NCI-H146 (cell line): ENCODE measurements around the gene NPEPL1.
"Not testable (repeated sequence)": the region's sequence is repeated elsewhere in the genome, so short reads cannot be mapped to it uniquely, and the experiment has no call there.

Experiments
- DNase-seq: peaks from one replicate; lab custom pipeline; 2025; lab: John Stamatoyannopoulos, UW

NPEPL1 gene

GRCh38 chr20:58714340-58714922, 21.8 kb downstream of the NPEPL1 start:
- DNase-seq, result no peak

GRCh38 chr20:58714923-58715351, 22.3 kb downstream of the NPEPL1 start:
- DNase-seq, result no peak

- no peak for DNase-seq
Observed at GRCh38 chr20:58715391-58715800, 22.8 kb downstream of the NPEPL1 start.

- DNase-seq, result no peak
Observed at GRCh38 chr20:58715801-58716475, 23.3 kb downstream of the NPEPL1 start.

GRCh38 chr20:58716476-58717277, 24.1 kb downstream of the NPEPL1 start:
- DNase-seq, result peak; percentile 52

GRCh38 chr20:58717278-58718091, 24.9 kb downstream of the NPEPL1 start:
- DNase-seq, result no peak

GRCh38 chr20:58718121-58718563, 25.5 kb downstream of the NPEPL1 start:
- DNase-seq, result no peak

GRCh38 chr20:58718729-58719128, 26.1 kb downstream of the NPEPL1 start:
- DNase-seq, result no peak

GRCh38 chr20:58719258-58719657, 26.7 kb downstream of the NPEPL1 start:
- no peak for DNase-seq

GRCh38 chr20:58719971-58720371, 27.4 kb downstream of the NPEPL1 start:
- peak; percentile 31 for DNase-seq

- DNase-seq, result no peak
Observed at GRCh38 chr20:58720890-58721289, 28.3 kb downstream of the NPEPL1 start.

GRCh38 chr20:58721951-58722778, 29.6 kb downstream of the NPEPL1 start:
- DNase-seq, result no peak

GRCh38 chr20:58722877-58723627, 30.5 kb downstream of the NPEPL1 start:
- DNase-seq, result no peak

GRCh38 chr20:58723628-58723984, 31.0 kb downstream of the NPEPL1 start:
- no peak for DNase-seq

- not testable (repeated sequence) for DNase-seq
Observed at GRCh38 chr20:58726156-58726555, 33.6 kb downstream of the NPEPL1 start.

- no peak for DNase-seq
Observed at GRCh38 chr20:58731192-58731591, 38.6 kb downstream of the NPEPL1 start.

GRCh38 chr20:58737198-58737597, 44.6 kb downstream of the NPEPL1 start:
- no peak for DNase-seq

- no peak for DNase-seq
Observed at GRCh38 chr20:58740356-58741308, 48.0 kb downstream of the NPEPL1 start.

- DNase-seq, result no peak
Observed at GRCh38 chr20:58741384-58741783, 48.8 kb downstream of the NPEPL1 start.
